Measurements from ENCODE around the gene PRODH.
A peak's percentile ranks its signal among the peaks of the same experiment; 100 is the strongest.
"Not testable (repeated sequence)": the region's sequence is repeated elsewhere in the genome, so short reads cannot be mapped to it uniquely, and the experiment has no call there.

The PRODH gene

GRCh38 chr22:18906410-18906745 is 29.7 kb downstream of the PRODH start:
- not testable (repeated sequence) for DNase-seq (ENCODE audit: low read depth in 2 of 2)

DNA sequence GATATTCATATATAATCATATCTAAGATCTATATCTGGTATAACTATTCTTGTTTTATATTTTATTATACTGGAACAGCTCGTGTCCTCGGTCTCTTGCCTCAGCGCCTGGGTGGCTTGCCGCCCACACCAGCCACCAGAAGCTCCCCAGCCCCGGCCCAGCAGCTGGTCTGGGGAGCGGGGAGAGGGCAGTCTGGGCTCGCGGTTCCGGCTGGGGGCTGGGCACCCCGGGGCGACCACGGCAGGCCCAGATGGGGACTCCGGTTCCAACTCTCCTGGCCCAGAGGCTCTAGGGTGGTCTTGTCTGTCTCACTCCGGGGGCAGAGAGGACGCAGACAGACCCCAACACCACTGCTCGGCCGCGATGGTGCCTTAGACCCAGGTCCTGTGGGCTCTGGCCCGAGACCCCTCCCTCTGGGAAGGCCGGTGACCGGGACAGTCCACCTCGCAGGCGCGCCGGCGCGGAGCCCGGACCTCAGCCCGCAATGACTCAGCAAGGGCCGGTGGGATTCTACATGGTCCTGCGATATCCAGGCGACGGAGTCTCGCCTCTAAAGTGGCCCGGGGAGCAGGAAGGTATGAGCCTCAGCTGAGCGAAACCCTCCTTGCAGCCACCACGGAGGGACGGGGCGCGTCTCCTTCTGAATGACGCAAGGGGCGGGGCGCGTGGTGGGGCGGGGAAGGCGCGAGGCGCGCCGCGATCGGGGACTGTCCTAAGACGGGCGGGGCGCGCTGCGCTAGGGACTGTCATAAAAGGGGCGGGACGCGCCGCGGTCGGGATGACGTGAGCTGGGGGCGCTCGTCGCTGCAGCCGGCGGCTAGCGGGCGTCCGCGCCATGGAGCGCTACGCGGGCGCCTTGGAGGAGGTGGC is 30.3 kb downstream of the PRODH start, which contains the start of gene DGCR6:
DGCR6 (plus strand) TSS at position 781 of the 870 bp plus-strand sequence; CDS start at position 836, 55 bp downstream.
- DNase-seq (ENCODE audit: low read depth in 2 of 2) = no peak

DNA sequence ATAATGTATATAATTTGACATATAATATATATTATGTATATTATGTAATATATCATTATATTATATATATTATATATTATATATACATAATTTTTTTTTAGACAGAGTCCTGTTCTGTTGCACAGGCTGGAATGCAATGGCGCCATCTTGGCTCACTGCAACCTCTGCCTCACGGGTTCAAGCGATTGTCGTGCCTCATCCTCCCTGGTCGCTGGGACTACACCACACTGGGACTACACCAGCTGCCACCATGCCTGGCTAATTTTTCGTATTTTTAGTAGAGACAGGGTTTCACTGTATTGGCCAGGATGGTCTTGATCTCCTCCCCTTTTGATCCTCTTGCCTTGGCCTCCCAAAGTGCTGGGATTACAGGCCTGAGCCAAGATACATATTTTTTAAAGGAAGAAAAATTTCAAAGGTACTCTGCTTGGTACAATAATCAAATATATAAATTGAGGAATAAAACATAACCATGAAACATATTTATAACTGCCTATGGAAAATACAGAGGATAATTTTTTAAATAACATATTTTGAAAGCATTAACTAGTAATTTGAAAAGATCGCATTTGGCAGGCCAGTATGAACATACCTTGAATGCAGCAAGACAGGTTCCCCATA is 39.9 kb downstream of the PRODH start:
- DNase-seq (ENCODE audit: low read depth in 2 of 2) = not testable (repeated sequence)

DNA sequence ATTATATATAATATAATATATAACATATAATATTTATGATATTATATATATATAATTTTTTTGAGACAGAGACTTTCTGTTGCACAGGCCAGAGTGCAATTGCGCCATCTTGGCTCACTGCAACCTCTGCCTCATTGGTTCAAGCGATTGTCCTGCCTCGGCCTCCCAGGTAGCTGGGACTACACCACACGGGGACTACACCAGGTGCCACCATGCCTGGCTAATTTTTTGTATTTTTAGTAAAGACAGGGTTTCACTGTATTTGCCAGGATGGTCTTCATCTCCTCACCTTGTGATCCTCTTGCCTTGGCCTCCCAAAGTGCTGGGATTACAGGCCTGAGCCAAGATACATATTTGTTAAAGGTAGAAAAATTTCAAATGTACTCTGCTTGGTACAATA is 42.3 kb downstream of the PRODH start:
- not testable (repeated sequence) for DNase-seq (ENCODE audit: low read depth in 2 of 2)

GRCh38 chr22:18890510-18891192 is 45.4 kb downstream of the PRODH start:
- not testable (repeated sequence) for DNase-seq (ENCODE audit: low read depth in 2 of 2)

DNA sequence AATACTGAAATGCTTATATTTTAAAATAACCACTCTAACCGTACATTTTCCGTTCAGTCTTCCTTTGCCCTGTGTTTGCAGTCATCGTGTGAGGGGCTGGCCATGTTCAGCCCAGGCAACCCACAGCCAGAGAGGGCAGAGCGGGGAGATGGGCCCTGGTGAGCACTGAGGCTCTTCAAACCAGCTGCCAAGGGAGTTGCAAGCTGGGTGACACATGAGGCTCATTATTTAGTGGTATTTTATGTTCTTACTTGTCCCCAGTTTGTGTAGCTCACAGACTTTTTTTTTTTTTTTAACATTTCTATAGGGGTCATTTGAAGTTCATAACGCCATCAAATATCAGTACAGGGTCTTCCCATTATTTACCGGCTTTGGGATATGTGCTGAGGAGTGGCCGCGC is 48.0 kb downstream of the PRODH start:
- no peak for DNase-seq (ENCODE audit: low read depth in 2 of 2)

- DNase-seq (ENCODE audit: low read depth in 2 of 2) = not testable (repeated sequence)
Measured at GRCh38 chr22:18884465-18884864, 51.6 kb downstream of the PRODH start.

DNA sequence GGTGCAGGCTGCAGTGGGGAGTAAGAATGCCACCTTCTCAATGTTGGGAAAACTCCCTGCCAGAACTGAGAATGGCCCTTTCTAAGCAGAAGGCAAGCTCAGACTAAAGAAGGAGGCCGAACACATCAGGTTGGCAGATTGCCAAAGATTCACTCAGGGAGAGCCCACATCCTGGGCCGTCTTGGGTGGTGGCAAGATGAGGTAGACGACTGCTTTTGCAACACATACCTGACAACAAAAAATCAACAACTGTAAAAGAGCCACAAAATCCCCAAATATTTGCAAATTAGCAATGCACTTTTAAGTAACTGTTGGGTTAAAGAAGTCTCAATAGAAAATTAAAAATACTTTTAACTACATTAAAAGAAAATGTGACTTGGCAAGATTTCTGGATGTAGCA is 54.8 kb downstream of the PRODH start:
- peak; percentile 30 to 47 for DNase-seq (ENCODE audit: low read depth in 2 of 2)

Data from activated CD8-positive, alpha-beta memory T cell treated with anti-CD3 and anti-CD28 coated beads for 4 hours (primary cell).